Stimulated activated CD8-positive, alpha-beta memory T cell treated with anti-CD3 and anti-CD28 coated beads, Interleukin-12 subunit alpha, Interleukin-12 subunit beta, amount 100 ng/mL, for 1 hour (primary cell): ENCODE results near the gene PHRF1.
"Not testable (repeated sequence)": the region's sequence is repeated elsewhere in the genome, so short reads cannot be mapped to it uniquely, and the experiment has no call there.

ENCODE experiments used
- DNase-seq: peaks from one replicate; pipeline ENCODE4 v3.0.0-alpha.2; 2020; ENCODE audit warnings: low read depth

PHRF1 gene

DNA sequence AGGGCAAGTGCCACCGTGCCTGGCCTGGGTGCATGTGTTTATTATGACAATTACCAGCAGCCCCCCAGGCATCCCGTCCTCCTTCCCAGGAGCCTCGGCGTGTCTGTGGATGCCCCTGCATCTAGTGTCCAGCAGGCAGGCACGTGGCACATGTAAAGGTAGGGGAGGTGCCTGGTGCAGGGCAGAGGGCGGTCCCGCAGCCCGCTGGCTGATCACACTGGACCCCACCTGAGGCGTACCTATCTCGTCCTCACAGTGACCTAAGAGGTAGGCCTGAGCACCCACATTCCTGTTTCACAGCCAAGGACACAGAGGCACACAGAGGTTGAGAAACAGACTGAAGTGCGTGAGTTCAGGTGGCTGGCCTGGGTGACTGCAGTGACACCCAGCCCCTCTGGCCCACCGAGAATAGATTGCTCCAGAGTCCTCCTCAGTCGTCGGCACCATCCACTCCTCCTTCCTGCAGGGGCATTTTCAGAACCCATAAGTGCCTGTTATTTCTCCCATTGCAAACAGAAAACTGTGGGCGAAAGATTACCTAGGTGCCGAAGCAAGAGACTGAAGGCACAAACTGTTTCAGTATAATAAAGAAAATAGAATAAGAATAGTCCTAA, 3.0 kb upstream of the PHRF1 start:
- no peak for DNase-seq

DNA sequence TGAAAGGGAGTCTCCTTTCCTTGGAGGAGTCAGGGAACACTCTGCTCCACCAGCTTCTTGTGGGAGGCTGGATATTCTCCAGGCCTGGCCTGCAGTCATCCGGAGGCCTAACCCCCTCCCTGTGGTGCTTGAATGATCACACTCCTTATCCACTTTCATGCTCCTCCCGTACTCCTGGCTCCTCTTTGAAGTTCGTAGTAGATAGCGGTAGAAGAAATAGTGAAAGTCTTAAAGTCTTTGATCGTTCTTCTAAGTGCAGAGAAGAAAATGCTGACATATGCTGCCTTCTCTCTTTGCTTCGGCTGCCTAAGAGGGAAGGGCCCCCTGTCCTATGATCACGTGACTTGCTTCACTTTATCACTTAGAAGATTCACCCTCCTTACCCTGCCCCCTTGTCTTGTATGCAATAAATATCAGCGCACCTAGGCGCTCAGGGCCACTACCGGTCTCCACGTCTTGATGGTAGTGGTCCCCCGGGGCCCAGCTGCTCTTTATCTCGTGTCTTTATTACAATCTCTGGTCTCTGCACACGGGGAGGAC, 2.2 kb upstream of the PHRF1 start:
- not testable (repeated sequence) for DNase-seq

DNA sequence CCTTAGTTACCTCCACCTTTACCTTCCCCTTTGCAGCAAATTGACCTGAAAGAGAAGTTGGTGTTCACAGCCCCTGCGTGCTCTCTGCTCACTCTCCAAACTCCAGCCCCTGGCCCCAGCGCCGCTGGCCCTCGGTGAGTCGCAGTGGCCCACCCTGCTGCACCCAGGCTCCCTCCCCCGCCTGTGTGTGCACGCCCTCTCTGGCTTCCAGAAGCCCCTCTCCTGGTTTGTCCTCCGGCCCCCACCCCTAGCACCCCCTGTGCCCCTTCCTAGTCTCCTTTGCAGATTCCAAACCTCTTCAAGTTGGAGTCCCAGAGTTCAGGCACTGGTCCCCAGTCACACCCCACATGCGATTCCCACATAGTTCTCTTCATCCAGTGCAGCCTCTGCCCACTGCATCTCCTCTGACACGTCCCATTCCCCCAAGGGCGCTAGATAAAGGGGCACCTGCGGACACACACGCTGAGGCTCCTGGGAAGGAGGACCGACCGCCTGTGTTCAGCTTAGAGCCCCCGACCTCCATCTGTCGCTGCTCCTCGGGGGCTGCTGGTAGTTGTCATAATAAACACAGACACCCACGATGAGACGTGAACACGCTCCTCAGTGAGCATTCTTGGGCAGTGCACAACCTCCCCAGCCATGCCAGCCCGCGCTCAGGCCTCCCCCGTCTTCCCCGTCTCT, 1.5 kb upstream of the PHRF1 start:
- DNase-seq = no peak

DNA sequence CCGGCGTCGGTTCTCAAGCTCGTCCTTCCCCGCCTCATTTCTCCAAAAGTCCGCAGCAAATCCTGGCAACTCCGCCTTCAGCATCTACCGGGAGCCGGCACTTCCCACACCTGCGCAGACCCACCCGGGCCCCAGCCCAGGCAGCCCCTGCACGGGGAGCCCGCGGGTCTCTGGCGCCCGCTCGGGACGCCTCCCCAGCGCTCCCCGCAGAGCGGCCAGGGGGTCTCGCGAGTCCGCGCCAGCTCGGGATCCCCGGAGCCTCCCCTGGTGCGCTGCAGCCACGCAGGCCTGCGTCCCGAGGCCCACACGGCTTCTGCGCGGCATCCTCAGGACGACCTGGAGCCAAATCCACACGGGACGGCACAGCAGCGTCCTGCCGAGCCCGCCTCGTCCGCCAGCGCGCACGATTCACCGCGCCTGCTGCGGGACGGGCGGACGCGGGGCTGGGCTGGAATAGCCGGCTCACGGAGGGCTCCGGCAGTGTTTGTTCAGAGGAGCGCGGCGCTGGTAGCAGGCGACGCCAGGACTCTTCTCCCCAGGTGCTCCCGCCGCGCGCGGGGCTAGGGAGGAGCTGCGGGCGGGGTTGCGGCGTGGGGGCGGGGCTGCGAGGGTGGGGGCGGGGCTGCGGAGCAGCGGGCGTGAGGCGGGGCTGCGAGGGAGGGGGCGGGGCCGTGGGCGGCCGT, 816 bp upstream of the PHRF1 start:
- no peak for DNase-seq

DNA sequence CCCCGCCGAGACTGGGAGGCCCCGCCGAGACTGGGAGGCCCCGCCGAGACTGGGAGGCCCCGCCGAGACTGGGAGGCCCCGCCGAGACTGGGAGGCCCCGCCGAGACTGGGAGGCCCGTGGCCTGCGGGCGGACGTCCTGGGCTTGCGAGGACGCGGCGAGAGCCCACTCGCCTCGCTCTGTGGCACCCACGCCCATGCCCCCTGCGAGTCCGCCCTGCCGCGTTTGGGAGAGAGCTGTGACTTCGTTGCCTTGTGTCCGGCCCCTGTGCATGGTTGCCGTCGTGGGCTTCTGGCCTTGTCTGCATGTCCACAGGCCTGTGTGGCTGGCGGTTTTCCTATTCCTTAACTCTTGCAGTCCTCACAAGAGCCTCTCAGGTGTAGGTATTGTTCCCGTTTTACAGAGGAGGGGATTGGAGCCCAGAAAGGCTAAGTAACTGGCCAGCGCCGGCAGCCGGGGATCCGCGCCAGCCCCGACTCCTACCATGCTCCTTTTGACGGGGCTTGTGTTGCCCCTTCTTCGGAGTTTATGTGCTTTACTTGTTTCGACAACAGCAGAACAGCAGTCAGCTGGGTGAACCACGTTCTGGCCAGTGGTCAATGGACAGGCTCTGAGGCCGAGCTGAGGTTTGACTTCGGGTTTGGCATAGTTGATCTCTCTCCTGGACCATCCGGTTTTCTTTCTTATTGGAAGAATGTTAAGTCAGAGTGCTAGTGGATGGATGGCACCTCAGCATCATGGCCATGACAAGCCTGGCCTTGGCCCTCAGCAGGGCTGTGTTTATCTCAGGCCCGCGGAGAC, 741 bp downstream of the PHRF1 start:
- no peak for DNase-seq

DNA sequence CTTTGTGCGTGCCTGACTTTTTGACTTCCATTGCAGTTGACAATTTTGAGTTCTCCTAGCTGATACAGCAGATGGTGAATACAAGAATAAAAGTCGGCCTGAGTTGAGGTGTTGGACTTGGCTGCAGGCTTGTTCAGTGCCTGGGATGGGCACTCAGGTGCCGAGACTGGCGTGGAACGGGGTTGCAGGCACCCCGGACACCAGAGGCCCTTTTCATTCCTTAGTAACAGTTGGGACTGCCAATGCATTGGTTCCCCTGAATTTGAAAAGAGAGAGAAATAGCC, 1.3 kb downstream of the PHRF1 start:
- no peak for DNase-seq

DNA sequence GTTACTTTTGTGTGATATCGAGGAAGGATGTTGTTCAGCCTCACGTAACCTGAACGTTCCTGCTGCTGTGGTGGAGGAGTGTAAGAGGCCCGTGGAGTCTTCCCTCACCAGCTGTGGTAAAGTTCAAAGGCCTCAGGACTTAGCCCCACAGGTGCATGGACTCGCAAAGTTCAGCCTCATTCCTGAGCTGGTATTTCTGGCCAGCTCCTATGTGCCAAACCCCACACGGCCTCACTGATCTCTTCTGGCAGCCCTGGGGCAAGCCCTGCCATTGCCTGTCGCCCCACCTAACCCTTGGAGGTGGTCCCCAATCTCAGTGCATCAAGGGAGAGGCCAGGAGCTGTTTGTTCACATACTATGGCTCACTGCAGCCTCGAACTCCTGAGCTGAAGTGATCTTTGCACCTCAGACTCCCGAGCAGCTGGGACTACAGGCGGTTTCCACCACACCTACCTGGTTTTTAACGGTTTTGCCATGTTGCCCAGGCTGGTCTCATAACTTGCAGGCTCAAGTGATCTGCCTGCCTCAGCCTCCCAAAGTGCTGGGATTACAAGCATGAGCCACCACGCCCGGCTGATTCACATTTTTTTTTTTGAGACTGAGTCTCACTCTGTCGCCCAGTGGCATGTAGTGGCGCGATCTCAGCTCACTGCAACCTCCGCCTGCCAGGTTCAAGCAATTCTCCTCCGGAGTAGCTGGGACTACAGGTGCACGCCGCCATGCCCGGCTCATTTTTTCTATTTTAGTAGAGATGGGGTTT, 2.2 kb downstream of the PHRF1 start:
- DNase-seq = no peak

DNA sequence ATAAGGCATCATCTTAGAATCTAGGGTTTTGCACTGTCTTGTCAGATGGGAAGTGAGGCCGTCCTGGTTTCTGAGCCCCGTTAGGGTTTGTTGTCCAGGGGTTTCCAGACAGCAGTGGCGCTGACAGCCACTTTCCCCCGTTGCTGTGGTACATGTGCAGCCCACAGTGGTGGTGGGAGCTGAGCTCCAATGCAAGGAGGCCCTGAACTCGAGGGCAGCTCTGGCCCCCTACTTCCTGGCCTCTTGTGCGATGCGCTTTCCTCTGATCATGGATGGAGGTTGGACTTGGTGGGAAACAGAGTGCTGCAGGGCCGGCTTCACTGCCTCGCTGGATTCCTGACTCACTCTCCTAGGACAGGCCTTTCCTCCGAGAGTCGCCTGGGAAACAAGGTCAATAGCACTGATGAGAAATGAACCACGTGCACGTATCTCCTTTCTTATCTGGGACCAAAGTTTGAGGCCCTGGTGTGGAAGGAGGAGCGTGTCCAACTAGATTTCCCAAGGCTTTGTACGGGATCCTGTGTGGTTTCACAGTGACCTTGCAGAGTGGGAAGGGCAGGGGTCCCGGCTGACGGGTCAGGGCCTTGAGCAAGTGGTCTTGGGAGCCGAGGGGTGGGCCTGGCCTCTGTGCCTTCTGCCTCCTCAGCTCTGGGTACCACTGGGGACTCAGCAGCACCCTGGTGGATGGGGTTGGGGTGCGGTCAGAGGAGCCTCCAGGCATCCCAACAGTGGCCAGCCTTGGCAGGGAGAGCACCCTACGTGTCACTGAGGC, 3.7 kb downstream of the PHRF1 start:
- no peak for DNase-seq

DNA sequence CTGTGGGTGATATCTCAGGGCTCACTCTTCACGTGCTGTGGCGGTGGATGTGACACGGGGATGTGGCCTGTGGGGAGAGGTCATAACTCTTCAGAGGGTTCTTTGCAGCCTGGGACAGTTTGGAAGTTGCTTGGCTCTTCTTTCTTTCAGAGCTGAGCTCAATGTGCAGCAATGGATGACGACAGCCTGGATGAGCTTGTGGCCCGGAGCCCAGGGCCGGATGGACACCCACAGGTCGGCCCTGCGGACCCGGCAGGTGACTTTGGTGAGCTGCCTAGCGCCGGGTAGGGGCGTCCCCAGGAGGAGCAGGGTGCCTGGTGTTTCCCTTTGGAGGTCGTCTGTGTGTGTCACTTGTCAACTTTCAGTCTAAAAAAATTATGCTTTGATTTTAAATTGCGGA, 5.1 kb downstream of the PHRF1 start:
- DNase-seq = no peak

DNA sequence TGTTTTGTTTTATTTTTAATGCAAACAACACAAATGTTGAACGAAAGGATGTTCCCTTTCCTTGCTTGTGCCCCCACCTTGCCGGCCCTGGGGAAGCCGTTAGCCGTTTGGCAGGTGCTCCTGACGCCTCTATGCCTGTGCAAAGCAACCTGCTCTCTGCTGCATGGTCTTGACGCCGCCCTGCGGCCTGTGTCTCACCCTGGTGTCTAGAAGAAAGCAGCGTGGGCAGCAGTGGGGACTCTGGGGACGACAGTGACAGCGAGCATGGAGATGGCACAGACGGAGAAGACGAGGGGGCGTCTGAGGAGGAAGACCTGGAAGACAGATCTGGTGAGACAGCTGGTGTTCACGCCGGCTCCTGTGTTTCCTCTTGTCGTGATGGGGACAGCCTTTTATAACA, 5.5 kb downstream of the PHRF1 start:
- DNase-seq = no peak

DNA sequence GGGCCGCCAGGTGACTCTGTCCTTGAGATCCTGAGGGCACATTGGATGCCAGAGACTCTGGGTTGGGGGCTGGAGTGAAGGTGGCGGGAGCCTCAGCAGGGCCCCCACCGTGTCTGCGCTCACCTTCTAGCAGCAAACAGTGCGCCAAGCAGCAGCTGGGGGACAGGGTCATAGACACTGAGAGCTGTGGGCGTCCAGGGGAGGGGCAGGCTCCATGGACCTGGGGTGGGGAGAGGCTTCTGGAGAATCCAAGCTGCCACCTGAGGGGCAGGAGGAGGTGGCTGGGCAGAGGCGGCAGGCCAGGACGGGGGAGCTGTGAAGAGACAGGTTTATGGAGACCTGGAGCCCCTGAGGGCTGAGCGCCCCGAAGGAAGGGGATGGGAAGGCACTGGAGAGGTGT, 8.0 kb downstream of the PHRF1 start:
- no peak for DNase-seq

DNA sequence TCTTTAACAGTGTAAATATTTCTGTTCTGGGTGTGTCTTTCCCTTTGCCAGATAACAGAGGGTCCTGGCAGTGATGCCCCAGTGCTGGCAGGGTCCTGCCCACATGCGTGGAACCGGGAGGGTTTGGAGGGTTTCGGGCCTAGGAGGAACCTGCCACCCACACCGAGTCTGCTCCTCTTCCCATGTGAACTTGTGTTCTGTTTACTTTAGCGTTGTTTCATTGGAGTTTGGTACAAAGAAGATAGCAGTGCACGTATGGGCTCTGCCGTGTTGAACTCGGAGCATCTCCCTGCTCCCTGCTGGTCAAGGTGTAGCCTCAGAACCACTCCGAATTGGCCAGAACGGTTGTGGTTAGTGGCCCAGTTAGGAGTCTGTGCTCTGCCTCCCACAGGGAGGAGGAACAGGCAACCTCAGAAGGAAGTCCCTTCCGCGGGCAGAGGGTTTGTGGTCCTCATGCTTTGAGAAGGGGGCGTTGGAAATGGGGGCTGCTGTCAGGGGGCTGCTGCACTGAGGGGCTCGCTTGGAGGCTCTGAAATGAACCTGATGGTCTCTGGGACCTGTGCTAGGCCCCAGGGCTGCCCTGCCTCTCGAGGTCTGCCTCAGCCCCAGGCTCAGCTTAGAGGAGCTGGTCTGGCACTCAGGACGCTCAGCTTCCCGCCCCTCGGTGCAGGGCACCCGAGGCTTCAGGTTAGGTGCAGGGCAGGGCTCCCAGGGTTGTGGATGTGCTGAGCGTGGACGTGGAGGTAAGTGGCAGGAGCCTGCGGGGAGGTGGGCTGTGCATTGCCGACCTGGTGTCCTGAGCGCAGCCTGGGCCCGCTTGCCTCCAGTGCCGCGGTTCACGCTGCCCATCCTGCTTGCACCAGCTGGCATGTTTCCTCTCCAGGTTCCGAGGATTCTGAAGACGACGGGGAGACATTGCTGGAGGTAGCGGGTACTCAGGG, 10.4 kb downstream of the PHRF1 start:
- DNase-seq = no peak

DNA sequence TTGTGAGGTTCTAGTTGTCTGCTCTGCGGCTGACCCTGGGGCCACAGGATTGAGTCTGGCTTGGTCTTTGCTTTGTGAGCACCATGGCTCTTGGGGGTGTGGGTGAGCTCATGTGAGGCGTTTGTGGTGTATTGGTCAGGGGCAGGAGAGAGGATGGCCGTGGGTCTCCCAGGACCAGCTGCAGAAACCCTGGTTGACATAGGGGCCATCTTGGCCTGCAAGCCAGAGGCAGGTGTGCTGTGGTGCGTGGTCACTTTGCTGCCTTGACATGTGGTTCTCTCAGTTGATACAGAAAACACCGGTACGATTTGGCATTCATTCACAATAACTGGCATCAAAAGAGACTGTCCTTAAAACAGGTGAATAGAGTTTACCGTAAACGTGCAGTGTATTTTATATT, 11.3 kb downstream of the PHRF1 start:
- DNase-seq = no peak

DNA sequence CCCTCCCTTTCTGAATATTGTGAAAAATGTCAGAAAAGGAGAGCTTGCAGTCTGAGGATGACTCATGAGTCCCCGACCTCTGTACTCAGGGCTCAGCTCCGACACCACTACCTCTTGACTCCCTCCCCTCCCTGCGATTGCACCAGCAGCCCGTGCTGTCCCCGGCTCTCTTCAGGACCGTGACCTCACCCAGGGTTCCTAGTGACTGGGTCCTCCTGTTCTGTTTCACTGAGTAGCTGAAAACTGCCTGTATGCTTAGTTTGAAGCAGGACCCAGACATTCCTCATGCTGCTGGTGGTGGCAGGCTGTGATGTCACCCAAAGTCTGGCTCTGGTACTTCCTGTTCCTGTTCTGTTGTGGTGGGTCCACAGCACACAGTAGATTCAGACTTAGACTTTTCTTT, 11.7 kb downstream of the PHRF1 start:
- DNase-seq = peak; percentile 41

DNA sequence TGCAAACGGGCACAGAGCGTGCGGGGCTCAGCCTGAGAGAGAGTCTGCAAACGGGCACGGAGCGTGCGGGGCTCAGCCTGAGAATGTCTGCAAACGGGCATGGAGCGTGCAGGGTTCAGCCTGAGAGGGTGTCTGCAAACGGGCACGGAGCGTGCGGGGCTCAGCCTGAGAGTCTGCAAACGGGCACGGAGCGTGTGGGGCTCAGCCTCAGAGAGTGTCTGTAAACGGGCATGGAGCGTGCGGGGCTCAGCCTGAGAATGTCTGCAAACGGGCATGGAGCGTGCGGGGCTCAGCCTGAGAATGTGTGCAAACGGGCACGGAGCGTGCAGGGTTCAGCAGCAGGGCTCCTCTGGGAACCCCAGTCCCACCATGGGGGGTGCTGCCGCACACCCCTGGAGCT, 13.5 kb downstream of the PHRF1 start:
- DNase-seq = no peak

DNA sequence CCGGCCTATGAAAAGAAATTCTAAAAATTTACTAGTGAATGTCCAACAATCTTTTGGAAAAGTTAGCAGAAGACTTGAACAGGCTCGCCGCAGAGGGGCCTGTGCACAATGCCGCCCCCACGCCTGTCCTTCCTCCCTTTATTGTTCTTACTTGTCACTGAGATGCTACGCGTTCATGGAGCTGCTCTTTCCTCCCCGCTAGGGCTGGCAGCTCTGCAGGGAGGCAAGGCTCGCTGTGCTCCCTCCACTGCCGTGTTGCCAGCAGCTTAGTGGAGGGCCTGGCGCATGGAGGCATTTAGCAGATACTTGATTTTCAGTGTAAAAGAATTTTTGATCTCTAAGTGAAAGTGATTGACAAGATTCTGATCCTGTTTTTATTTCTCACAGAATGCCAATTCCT, 14.7 kb downstream of the PHRF1 start:
- no peak for DNase-seq

DNA sequence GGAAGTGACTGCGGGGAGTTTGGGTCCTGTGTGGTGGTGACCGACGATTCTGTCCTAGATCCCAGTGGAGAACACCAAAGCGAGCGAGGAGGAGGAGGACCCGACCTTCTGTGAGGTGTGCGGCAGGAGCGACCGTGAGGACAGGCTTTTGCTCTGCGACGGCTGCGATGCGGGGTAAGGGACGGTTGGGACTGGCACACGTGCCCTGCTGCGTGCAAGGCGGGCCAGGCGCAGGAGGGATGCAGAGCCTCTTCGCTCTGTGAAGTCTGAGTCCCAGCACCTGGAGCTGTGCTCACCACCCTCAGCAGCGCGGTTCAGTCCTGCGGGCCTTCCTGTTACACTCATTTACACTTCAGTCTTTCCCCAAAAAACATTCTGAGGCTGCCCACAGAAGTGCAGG, 16.2 kb downstream of the PHRF1 start:
- no peak for DNase-seq

DNA sequence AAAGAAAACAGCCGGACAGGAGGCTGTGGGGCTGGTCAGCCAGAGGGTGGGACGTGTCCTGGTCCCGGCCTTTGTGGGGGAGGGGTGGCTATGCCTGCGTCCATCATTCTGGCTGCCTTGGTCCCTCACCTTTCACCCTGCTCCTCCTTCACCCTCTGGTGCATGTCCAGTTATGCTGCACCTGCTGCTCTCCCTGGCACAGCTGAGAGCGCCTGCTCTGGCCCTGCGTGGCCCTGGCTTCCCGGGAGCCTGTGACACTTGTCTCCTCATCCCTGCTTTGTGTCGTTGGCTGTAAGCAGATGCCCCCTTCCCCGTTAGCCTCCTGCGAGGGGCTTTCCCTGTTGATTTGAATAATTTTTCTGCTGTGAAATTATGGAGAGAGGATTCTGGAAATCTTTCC, 16.6 kb downstream of the PHRF1 start:
- no peak for DNase-seq

DNA sequence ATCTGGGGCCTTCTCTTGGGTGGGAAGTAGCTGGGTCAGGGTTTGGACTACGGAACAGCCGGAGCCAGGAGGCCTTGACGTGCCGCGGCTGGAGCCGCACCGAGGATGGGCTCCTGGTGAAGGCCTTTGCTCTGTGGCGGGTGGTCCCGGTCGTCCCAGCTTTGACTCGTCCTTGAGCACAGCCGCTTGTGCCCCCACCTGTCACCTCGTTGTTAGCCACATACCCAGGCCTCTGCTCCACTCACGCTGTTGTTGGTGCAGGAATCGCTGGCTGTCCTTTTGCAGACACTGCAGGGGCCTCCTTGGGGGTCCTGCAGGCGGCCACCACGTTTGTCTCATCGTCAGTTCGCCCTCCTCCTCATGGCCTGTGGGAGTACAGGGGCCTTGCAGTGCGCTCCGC, 17.1 kb downstream of the PHRF1 start:
- DNase-seq = no peak

DNA sequence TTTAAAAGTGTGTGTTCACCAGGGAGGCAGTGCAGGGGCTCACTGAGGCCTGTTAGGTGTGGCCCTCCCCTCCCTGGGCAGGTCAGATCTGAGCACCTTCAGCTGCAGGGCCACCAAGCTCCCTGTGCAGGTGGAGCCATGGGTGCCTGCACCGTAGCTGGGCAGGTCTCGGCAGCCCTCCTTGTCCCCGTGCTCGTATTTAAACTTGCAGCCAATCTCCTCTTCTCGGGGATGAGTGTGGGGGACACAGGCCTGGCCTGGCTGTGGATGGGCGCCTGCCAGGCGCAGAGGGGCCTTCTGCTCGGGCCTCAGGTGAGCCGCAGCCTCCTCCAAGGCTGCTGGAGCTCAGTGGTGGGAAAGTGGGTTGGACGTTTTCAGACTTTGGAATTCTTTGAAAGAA, 19.1 kb downstream of the PHRF1 start:
- DNase-seq = no peak
